GM19328 (cell line): ENCODE measurements around the gene GALR1.
"Not testable (repeated sequence)": the region's sequence is repeated elsewhere in the genome, so short reads cannot be mapped to it uniquely, and the experiment has no call there.

Source experiments
- ATAC-seq: cut with Tn5 transposase; IDR thresholded peaks from one replicate; pipeline ENCODE4 v1.9.1; 2021; ENCODE audit warnings: mild to moderate bottlenecking, moderate library complexity; ENCODE audit not compliant: unreplicated experiment

Gene GALR1

DNA sequence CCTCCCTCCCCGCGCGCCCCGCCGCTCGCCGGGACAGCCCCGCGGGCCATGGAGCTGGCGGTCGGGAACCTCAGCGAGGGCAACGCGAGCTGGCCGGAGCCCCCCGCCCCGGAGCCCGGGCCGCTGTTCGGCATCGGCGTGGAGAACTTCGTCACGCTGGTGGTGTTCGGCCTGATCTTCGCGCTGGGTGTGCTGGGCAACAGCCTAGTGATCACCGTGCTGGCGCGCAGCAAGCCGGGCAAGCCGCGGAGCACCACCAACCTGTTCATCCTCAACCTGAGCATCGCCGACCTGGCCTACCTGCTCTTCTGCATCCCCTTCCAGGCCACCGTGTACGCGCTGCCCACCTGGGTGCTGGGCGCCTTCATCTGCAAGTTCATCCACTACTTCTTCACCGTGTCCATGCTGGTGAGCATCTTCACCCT, 865 bp downstream of the GALR1 start:
- ATAC-seq = no peak

DNA sequence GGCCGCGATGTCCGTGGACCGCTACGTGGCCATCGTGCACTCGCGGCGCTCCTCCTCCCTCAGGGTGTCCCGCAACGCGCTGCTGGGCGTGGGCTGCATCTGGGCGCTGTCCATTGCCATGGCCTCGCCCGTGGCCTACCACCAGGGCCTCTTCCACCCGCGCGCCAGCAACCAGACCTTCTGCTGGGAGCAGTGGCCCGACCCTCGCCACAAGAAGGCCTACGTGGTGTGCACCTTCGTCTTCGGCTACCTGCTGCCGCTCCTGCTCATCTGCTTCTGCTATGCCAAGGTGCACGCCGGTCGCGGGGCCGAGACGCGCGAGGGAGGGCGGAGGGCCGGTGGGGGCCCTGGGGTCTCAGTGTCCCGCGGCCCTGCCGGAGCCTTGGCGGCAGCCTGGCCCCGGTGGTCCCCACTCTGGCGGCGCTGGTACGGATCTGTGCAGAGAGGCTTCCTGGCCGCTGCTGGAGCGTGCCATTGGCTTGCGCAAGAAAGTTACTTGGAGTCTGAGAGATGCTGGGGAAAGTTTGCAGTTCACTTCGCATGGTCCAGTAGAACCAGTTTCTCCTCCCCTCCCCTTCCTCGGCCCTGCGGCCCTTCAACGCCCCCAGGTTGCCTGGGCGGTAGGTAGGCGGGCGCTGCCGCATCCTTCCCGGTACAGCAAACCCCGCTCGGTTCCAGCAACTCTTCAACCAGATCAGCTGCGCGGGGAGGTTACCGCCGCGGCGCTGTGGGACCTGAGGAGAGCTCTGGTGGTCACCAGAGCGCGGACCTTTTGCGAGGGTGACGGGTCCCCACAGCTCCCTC, 1.5 kb downstream of the GALR1 start:
- no peak for ATAC-seq

DNA sequence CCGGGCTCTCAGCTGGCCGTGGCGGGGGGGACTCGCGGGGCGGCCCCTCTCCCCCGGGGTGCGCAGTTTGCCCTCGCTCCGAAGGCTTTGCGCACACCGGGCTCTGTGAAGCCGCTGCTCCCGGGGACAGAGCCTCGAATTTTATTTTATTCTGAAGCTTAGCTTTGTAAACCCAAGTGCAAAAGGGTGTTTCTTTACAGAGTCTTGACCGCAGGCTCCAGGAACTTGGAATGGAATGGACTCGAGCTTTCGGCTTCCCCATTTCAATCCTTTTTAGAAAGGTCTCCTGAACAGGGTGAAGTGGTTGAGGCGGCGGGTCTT, 2.0 kb downstream of the GALR1 start:
- ATAC-seq = no peak

DNA sequence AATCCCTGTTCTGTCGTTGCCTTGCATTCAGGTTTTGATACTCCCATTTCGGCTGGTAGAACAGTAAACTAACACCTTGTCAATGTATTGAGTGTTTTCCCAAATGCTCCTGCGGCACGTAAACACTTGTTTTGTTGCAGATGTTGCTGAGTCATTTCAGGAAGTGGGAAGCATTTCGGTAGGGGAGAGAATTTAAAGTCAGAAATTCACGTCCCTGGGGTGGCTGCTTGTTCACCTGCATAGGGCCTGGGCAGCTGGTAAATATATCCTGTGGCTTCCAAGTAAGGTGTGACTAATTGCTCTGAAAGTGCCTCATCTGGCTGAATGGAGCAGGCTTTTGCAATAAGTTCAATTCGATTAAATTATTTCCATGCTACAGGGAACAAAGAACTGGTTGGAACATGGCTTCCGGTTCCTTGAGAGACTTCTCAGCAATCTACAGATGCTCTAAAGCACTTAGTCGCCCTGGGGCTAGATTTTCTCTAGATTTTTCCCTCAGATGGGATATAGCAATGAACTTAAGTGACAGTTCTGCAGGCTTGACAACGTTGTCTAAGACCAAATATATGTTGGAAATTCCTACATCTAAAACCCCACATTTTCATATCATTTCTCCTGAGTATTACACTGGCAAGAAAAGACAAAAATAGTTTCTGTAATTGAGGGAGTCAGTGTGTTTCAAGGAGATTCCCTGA, 5.2 kb downstream of the GALR1 start:
- ATAC-seq = no peak

DNA sequence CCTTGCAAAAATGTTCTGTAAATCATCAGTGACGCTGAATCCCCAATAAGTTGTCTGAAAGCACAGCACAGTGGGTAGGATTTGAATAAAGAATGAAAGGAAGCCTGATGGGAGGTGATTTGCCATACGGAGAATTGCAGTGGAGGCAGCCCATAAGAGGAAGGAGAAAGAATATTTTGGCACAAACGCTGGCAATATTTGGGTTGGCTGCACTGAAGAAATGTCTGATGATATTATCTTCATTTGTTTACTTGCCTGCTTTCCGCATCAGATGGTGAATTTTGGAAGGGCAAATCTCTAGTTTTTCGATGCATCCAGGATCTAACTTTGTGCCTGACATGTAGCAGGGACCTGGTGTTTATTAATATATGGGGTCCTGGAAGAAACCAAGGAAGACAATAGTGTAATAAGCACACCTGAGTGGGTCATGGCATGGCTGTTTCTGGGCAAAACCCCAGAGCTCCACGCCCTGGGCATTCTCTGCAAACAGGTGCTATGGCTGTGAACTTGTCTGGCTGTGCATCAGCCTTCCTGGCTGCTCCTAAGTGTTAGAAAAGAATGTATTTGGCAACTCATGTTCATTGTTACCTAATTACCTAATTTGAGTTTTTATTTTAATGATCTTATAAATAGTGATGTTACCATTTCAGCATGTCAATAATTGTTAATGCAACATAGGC, 5.9 kb downstream of the GALR1 start:
- no peak for ATAC-seq

DNA sequence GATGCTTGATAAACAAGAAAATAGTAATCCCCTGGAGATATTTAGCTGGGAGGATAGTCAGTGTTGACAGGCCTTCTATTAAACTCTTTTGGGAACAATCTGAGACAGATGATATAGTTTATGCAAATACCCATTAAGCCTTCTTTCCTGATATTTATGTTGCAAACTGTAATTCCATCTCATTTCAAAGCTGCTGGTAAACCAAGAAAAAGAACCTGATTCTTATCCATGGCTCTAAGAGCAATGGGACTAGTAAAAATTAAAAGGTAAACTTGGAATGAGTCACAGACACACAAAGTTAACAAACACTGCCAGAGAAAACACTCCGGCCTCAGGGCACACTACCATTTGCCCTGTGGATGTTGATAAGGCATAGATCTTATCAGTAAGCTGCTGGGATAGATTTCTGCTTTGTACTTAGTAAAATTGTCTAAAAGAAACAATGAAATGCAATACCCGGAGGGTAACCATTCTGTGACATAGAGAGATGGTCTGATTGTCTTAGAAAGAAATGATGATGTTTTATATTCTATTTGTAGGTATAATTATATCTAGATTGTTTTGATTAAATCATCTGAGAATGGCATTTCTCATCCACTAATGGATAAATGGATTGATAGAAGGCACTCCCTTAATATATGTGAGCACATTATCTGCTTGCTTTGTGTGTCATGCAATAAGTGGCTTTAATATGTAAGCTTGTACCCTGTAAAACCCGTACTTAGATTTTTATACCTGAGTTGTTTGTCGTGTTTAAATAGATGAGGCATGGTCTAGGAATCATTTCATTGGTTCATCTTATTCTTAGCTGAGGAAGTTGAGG, 13.2 kb downstream of the GALR1 start:
- ATAC-seq = no peak

DNA sequence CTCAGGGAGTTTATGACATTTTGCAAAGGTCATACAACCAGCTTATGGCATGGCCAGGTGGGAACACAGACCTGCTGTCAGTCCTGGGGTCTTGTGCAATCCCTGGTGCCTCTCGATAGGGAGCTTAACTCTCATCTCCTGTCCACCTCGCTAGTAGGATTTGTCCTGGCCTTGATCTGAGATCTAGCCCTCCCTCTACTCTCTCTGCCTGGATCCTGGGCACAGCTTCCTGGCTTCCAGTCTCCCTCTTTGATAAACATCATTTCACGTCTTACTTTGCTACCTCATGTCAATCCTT, 13.8 kb downstream of the GALR1 start:
- ATAC-seq = no peak

DNA sequence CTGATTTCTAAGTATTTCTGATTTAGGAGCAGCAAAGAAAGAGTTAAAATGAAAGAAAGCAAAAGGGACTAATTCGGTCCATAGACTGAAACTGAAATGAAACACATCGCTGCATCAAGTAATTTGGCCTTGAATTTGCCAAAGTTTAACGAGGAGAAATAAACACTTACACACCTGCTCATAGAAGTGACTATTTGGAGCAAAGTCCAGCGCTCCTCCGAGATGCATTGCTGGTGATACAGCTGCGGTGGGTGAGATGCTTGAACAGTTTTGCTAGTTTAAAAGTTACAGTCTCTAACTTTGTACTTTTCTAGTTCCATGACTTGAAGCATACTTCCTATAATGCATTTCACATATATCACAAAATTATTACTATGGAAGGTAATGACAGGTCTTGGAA, 18.3 kb downstream of the GALR1 start:
- no peak for ATAC-seq

DNA sequence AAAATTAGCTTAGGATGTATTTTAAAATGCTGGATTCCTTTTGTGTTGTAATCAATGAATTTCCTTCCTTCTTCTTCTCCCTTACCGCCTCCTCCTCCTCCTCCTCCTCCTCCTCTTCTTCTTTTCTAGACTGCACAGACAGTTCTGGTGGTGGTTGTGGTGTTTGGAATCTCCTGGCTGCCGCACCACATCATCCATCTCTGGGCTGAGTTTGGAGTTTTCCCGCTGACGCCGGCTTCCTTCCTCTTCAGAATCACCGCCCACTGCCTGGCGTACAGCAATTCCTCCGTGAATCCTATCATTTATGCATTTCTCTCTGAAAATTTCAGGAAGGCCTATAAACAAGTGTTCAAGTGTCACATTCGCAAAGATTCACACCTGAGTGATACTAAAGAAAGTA, 18.8 kb downstream of the GALR1 start:
- no peak for ATAC-seq

DNA sequence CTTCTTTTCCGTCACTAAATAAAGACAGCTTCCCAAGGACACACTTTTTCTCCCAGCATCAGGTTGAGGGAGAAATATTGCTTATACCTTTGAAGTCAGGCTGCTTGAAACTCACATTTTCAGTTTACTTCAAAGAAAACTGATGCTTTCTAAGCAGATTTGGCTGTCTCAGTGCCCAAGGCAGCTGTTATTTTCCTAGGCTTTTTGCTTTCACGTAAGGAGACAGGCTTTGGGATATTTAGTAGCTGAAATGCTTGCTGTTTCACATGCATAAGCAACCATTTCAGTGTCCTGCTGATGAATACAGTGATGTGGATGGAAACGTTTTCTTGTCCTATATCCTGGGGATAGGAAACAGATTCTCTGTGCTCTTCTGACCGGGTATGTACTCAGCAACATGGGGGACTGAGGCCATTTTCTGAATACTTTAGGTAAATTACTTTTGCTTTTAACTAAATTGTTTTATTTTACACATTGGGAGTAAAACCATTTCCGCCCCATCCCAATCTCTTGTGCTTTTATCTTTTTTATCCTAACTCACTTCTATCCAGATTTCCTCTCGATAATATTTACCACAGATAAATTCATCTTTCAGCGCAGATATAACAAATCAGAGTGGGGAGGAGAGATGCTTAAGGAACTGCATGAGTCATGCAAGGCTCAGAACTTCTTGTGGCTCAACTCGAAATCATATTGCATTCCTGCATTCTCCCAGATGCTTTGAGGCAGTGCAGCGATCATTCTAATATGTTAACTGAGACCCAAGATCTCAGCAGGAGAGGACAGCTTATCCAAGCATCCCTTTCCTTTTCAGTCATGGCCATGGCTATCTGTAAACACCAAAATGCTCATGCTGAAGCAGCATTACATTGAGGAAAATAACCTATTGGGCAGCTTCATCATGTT, 22.2 kb downstream of the GALR1 start:
- no peak for ATAC-seq

DNA sequence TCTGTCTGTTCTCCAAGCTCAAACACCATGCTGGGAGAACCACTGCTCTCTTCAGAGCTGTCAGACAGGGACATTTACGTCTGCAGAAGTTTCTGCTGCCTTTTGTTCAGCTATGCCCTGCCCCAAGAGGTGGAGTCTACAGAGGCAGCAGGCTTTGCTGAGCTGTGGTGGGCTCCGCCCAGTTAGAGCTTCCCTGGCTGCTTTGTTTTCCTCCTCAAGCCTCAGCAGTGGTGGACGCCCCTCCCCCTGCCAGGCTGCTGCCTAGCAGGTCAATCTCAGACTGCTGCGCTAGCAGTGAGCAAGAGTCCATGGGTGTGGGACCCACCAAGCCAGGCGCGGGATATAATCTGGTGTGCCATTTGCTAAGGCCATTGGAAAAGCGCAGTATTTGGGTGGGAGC, 41.2 kb downstream of the GALR1 start:
- not testable (repeated sequence) for ATAC-seq

DNA sequence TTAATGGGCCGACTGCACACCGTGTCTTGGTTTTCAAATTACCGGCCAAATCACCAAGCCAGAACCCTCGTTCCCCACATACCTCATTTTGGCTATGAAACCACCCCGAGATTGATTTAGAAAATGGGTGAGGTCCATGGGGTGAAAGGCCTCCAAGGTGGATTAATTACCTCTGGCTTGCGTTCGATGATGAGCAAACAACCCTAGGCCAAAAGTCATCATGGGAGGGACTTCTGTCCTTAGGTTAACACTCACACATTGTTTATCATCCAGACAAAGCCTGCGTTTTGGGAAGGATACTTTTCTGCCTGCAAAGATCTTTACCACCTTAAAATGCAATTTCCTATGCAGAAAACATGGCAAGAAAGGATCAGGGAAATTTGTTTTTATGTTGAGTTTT, 48.5 kb downstream of the GALR1 start:
- no peak for ATAC-seq

DNA sequence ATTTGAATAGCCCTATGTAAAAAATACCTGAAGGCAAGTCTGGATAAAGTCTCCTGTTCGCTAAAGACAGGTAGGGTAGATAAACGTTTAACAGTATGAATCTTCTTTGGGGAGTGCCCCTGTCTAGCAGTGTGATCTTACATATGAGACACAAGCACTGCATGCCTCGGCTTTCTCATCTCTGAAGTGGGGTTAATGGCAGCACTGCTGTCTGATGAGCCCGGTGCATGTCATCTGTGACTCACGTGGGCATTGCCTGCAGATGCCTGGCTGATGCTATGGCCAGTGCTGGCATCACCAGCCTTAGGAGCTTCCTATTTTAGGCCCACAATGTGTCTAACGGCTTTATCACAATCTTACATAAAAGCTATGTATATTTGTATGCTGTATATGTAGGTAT, 50.1 kb downstream of the GALR1 start:
- no peak for ATAC-seq

DNA sequence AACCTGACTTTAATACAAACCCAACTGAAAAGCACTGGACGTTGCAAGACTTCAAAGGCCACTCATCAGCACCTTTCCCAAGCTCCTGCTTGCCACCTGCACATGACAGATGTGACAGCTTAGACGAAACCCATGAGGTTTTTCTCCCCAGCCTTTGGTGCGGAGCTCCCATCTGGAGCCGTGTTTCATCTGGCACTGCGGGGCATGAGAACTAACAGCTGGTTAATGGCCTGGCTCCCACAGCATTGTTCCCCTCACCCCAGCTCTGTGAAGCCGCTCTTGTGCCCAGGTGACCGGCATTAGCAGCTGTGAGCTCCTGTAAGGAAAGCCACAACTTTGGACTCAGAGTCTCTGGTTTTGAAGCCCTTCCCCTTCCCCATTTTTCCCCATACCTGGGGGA, 50.9 kb downstream of the GALR1 start:
- ATAC-seq = no peak

DNA sequence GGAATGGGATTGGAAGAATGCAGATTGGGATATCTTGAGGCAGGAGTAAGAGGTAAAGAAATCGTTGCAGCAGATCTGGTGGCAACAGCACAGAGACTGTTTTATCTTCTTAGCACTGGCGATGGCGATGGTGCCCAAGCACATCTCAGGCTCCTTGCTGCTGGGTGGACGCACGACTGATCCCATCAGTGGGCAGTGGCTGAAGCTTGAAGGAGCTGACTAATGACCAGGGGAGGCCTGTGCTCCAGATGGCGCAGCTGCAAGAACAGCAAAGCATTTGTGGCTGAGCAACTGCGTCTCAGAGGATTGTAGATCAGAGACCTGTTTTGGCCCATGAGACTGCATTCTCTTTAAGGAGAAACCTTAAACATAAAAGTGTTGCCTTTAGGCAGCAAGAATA, 54.6 kb downstream of the GALR1 start:
- no peak for ATAC-seq

DNA sequence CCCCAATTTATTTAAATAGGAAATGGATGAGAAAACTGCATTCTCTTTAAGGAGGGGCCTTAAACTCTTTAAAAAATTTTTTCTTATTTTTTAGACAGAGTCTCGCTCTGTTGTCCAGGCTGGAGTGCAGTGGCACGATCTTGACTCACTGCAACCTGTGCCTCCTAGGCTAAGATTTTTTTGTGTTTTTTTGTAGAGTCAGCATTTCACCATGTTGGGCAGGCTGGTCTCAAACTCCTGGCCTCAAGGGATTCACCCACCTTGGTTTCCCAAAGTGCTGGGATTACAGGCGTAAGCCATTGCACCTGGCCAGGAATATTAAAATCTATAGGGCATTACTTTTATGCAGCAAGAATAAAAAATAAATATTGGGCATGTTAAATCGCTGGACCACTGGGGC, 56.0 kb downstream of the GALR1 start:
- ATAC-seq = no peak

DNA sequence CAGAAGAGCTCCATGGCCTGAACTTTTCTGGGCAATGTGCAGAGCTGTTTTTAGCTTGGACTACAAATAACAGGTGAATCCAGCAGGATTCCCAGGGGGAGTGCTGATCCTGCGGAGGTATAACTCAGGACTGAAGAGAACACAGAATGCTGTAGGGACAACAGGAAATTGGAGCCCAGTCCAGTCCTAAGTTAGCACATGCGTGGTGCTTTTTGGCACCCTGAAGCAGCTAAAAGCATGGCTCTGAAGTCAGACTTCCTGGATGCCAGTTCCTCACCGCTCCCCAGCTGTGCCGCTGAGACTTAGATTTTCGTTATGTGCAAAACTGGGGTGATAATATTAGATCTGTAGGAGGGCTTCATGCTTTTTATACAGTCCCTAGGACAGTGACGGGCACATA, 58.6 kb downstream of the GALR1 start:
- ATAC-seq = no peak

DNA sequence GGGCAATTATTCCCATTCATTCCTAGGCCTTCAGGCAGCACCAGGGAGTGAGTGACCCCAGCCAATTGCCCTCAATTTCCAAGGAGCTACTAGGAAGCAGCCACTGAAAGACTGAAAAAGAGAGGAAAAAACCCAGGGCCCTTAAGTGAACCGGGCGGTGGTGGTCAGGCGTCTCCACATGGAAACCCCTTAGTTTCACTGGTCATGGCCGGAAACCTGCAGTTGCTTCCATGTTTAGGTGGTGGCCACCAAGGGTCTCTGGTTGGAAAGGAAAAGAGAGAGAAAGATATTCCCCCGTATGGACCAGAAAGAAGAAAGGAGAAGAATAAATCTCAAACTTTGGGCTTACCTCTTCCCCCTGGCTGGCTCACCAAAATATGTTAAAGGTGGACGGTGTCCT, 64.9 kb downstream of the GALR1 start:
- no peak for ATAC-seq

DNA sequence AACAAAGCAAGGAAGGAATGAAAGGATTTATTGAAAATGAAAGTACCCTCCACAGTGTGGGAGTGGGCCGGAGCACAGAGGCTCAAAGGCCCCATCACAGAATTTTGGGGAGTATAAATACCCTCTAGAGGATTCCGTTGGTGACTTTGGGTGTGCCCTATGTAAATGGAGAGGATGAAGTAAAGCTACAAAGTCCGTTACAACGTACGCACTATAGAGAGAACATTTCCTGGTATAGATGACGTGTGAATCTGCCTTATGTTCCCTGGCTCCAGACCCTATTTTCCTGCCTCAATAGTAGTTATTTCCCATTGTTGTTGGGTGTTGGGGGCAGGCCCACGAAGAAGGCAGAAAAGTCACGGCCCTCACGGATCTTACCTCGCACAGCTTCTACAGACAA, 65.3 kb downstream of the GALR1 start:
- no peak for ATAC-seq

DNA sequence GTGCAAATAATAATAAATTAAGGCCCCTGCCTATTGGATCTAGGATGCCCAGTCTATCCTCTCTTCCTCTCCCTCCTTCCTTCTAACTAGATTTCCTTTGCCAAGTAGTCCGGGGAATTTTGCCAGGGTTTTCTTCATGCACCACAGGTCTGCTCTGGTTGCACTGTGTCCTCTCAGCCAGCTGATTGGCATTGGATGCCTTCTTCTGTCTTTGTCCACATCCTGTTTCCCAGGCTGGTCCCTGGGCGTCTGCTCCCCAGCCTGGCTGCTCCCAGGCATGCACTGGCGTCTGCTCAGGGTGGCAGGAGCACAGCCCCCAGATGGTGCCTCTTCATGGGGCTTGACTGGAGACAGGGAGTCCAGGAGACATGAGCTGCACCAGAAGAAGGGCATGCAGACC, 66.4 kb downstream of the GALR1 start:
- ATAC-seq = no peak

DNA sequence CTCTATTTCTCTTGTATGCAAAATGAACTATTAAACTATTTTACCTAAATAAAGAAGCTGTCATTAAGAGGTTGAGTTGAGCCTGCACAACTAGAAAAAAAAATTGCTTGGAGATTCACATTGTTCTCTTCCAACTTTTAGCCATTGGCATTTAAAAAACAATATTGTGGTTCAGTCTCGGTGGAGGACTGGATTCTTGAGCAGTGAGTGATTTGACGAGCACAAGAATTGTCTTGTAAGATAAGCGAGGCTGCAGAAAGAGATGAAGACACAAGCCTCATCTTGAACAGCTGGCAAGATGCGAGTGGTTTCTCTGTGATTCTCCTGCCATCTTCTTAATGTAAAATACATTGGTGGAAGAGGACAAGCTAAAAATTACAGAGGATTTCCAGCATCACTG, 67.0 kb downstream of the GALR1 start:
- no peak for ATAC-seq
